Esophagus squamous epithelium (tissue), 5 donors: ENCODE data around the gene PDLIM7. TPM values are rescaled to one million over a fixed set of nuclear protein-coding genes. Genes with fewer than 3 reads are reported as not detected.
A peak's percentile ranks its signal among the peaks of the same experiment; 100 is the strongest.

Experiments used
- DNase-seq: peaks from one replicate; lab custom pipeline; 2025; lab: John Stamatoyannopoulos, UW
- H3K27ac ChIP-seq, 4 donors: fragments of 200-600 bp; sonication (generic); one replicate each; pipeline ENCODE4 v1.5.1; 2016 to 2019; ENCODE audit warnings: mild to moderate bottlenecking in 1 of 4
- H3K27me3 ChIP-seq, 4 donors: fragments of 200-600 bp; sonication (generic); 1 replicate in 3 of 4; 2 replicates in 1 of 4; pipeline versions ENCODE4 v1.5.1 to v1.6.0; 2017 to 2021; ENCODE audit warnings: antibody characterized with exemption in 1 of 4
- H3K36me3 ChIP-seq, 3 donors: fragments of 200-600 bp; sonication (generic); one replicate each; pipeline ENCODE4 v1.5.1; 2016 to 2019
- H3K4me1 ChIP-seq, 3 donors: fragments of 200-600 bp; sonication (generic); one replicate each; pipeline ENCODE4 v1.5.1; 2017 to 2019
- H3K4me3 ChIP-seq, 4 donors: fragments of 200-600 bp; sonication (generic); 1 replicate in 3 of 4; 2 replicates in 1 of 4; pipeline ENCODE4 v1.5.1; 2016 to 2019; ENCODE audit warnings: mild to moderate bottlenecking in 2 of 4, moderate library complexity in 1 of 4
- H3K9me3 ChIP-seq, 3 donors: fragments of 200-600 bp; sonication (generic); one replicate each; pipeline ENCODE4 v1.5.1; 2016 to 2019
- POLR2A ChIP-seq, 4 donors: fragments of 450-650 bp; IDR thresholded peaks; one replicate each; pipeline ENCODE4 v1.6.1; 2017; ENCODE audit warnings: antibody characterized with exemption in 4 of 4, mild to moderate bottlenecking in 4 of 4, moderate library complexity in 3 of 4
- whole genome bisulfite sequencing, 2 donors: methylation state at CpG; one replicate each; pipeline ENCODE4 v1.1.5; 2018; 5-methylcytosine and 5-hydroxymethylcytosine counted together
- intact Hi-C: fragments of 100-400 bp; cut with DNase I; formaldehyde crosslinking; loops from one replicate; pipeline ENCODE4 v1.15.0; 2022
- total RNA-seq, 4 donors: library from RNA; depleted of rRNA; stranded (reverse); fragments of >200 nt; gene quantifications; one replicate each; pipeline ENCODE4 v1.1.0, GENCODE V29; 2016
- TF ChIP-seq, protein P1 (sequence below), 6 experiments: fragments of 450-650 bp in 4 of 6; fragments of 200-600 bp in 2 of 6; sonication (generic) in 2 of 6; IDR thresholded peaks; one replicate each; pipeline ENCODE4 v1.5.1; 2016 to 2019; ENCODE audit warnings: antibody characterized with exemption in 6 of 6, mild to moderate bottlenecking in 4 of 6, moderate library complexity in 4 of 6
- donor health status: DM: yes; HTN: yes; CAD: no.

PDLIM7 gene
- total RNA-seq, 4 donors from 2014 or later = 17.1 to 81.6 (median 33.6) TPM

DNA sequence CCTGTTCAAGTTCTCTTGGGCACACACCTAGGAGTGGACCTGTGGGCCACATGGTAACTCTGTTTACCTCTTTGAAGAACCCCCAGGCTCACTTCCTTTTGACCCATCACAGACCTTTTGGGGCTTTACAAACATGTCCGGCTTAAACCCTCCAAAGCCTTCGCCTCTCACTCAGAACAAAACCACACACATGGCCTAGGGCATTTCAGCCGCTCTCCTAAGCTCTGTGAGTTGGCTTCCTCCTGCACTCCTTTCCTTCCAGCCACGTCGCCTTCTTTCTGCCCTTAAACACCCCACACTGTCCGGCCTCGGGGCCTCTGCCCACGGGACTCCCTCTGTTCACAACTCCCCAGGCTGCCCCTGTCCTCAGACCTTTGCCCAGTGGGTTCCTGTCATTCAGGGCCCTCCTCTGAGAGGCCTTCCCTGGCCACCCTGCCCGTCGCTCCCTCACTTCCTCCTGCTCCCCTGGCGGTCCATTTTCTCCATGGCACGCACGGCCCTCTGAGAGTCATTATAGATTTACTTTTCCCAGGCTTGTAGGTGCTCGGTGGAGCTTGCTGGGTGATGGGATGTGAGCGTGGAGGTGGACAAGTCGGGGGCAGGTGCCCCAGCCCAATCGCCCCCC, 10.3 kb upstream of the PDLIM7 start:
- intact Hi-C loops = no loop called here
- H3K27me3 ChIP-seq = no peaks in the 10 kb centered on the region
- peak overlapping the region in 1 of 4 donors; percentile 29 for H3K27ac ChIP-seq
- DNase-seq = no peak
- H3K4me3 ChIP-seq = peak overlapping the region in 1 of 4 donors; percentile 52
- H3K4me1 ChIP-seq = peaks cover 0 to 19% (median 0%) of the 10 kb centered on the region in 3 donors
- WGBS, 2 donors = 76 to 80% methylated on average over 13 to 14 of the region's 17 CpGs
- TF ChIP-seq, protein P1, sequence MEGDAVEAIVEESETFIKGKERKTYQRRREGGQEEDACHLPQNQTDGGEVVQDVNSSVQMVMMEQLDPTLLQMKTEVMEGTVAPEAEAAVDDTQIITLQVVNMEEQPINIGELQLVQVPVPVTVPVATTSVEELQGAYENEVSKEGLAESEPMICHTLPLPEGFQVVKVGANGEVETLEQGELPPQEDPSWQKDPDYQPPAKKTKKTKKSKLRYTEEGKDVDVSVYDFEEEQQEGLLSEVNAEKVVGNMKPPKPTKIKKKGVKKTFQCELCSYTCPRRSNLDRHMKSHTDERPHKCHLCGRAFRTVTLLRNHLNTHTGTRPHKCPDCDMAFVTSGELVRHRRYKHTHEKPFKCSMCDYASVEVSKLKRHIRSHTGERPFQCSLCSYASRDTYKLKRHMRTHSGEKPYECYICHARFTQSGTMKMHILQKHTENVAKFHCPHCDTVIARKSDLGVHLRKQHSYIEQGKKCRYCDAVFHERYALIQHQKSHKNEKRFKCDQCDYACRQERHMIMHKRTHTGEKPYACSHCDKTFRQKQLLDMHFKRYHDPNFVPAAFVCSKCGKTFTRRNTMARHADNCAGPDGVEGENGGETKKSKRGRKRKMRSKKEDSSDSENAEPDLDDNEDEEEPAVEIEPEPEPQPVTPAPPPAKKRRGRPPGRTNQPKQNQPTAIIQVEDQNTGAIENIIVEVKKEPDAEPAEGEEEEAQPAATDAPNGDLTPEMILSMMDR (IDR thresholded peaks at IDR 0.05) = peak in 1 of 6 experiments; percentile 5
- TF ChIP-seq POLR2A (IDR thresholded peaks at IDR 0.05) = no peak
- peaks cover 18 to 40% (median 23%) of the 10 kb centered on the region in 3 donors for H3K36me3 ChIP-seq
- no peaks in the 10 kb centered on the region for H3K9me3 ChIP-seq

DNA sequence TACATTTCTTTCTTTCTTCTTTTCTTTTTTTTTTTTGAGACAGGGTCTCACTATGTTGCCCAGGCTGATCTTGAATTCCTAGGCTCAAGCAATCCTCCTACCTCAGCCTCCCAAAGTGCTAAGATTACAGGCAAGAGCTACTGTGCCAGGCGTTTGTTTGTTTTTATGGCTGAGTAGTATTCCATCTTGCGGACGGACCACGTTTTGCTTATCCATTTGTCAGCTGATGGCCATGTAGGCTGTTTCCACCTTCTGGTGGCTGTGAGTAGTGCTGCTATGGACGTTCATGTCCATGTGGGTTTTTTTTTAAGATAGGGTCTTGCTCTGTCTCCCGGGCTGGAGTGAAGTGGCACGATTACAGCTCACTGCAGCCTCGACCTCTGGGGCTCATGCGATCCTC, 9.8 kb upstream of the PDLIM7 start:
- no peak for DNase-seq
- Histone ChIP-seq H3K9me3 (no peaks in the 10 kb centered on the region), H3K4me1 (peaks cover 0 to 24% (median 0%) of the 10 kb centered on the region in 3 donors), H3K4me3 (peak overlapping the region in 1 of 4 donors; percentile 52), H3K27ac (no peak overlapping the region), H3K36me3 (peaks cover 18 to 34% (median 18%) of the 10 kb centered on the region in 3 donors), H3K27me3 (no peaks in the 10 kb centered on the region)
- TF ChIP-seq, protein P1 (IDR thresholded peaks at IDR 0.05) = peak in 2 of 6 experiments; percentile 6 to 24
- no peak for TF ChIP-seq POLR2A (IDR thresholded peaks at IDR 0.05)
- 74 to 77% methylated on average over 9 of the region's 9 CpGs for WGBS, 2 donors
- intact Hi-C loops = no loop called here

GRCh38 chr5:177505075-177505474, 7.7 kb upstream of the PDLIM7 start:
- no peak for DNase-seq
- TF ChIP-seq POLR2A (IDR thresholded peaks at IDR 0.05) = no peak
- TF ChIP-seq, protein P1 (IDR thresholded peaks at IDR 0.05) = no peak
- Histone ChIP-seq H3K9me3 (no peaks in the 10 kb centered on the region), H3K4me1 (peaks cover 4 to 37% (median 10%) of the 10 kb centered on the region in 3 donors), H3K4me3 (no peak overlapping the region), H3K27me3 (no peaks in the 10 kb centered on the region), H3K27ac (no peak overlapping the region), H3K36me3 (peaks cover 0 to 13% (median 0%) of the 10 kb centered on the region in 3 donors)
- intact Hi-C loops = no loop called here
- no CpG with 5 or more reads among the region's 4 CpGs for WGBS, 2 donors

DNA sequence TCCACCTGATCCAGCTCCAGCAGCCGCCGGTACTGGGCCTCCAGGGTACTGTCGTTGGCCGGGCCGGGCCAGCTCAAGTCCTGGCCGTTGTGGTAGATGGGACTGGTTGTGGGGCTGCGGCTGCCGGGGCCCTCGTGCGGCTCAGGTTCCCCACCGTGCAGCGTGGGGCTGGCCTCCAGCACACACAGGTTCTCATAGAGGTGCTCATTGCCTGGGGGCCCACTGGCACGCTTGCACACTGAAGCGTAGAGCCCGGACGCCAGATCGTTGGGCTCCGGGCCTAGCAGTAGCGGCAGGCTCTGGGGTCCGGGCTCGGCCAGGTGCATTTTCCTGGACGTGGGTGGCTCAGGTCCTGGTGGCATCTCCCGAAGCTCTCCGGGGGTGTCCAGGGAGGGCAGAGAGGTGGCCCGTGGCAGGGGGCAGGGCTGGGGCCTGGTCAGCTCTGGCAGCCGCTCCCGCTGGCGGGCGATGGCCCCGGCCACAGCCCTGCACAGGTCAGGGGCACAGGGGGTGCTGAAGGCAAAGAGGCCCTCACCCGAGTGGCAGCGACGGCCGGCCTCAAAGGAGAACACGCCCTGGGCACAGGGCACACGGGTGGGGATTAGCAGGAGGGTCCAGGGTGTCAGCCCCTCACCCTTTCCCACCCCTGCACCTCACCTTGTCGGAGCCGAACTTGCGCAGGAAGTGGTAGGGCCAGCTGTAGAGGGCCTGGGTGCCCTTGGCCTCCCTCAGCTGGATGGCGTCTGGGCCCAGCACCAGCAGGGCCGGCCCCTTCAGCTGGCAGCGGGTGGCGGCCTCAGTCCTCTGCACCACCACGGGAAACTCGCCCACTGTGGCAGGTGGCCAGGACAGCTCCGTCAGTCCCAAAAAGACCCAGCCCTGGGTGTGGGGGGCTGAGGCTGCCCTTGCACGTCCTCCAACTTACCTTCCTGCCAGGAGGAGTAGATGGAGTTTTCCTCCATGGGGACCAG, 7.0 kb upstream of the PDLIM7 start:
- H3K36me3 ChIP-seq = peaks cover 0 to 10% (median 0%) of the 10 kb centered on the region in 3 donors
- no peak for DNase-seq
- TF ChIP-seq POLR2A (IDR thresholded peaks at IDR 0.05) = no peak
- TF ChIP-seq, protein P1 (IDR thresholded peaks at IDR 0.05) = no peak
- H3K4me1 ChIP-seq = peaks cover 4 to 30% (median 10%) of the 10 kb centered on the region in 3 donors
- intact Hi-C loops = loop anchor here (5.0 kb wide), 1 partner anchor 112 kb away; no protein-coding TSS in a partner anchor
- H3K27ac ChIP-seq = no peak overlapping the region
- no peak overlapping the region for H3K4me3 ChIP-seq
- H3K27me3 ChIP-seq = no peaks in the 10 kb centered on the region
- 94 to 96% methylated on average over 8 to 11 of the region's 47 CpGs for WGBS, 2 donors
- no peaks in the 10 kb centered on the region for H3K9me3 ChIP-seq
